ENCODE measurements around the gene RHNO1. TPM values are rescaled to one million over a fixed set of nuclear protein-coding genes. Genes with fewer than 3 reads are reported as not detected.

RHNO1 gene
- total and polyA plus RNA-seq, 2 donors from 2014 or later = 15.9 to 17.2 TPM

DNA sequence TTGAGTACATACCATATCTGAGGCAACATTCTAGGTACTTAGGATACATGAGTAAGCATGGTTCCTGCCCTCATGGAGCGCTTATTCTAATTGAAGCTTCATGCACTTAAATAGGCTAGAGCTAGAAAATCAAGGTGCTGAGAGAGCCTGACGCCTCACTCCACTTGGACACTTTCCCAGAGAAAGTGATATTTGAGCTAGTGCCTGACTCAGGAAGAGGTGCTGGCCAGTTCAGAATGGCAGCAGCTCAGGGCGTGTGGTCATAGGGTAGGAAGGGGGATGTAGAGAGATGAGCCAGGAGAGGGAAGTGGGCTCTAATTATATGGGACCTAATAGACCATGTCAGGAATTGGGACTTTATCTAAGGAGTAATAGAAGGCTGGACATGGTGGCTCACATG, 47.0 kb downstream of the RHNO1 start:
- no peak for FAIRE-seq
- intact Hi-C loops (cut with DNase I) = no loop called here
- TF ChIP-seq, protein P1, sequence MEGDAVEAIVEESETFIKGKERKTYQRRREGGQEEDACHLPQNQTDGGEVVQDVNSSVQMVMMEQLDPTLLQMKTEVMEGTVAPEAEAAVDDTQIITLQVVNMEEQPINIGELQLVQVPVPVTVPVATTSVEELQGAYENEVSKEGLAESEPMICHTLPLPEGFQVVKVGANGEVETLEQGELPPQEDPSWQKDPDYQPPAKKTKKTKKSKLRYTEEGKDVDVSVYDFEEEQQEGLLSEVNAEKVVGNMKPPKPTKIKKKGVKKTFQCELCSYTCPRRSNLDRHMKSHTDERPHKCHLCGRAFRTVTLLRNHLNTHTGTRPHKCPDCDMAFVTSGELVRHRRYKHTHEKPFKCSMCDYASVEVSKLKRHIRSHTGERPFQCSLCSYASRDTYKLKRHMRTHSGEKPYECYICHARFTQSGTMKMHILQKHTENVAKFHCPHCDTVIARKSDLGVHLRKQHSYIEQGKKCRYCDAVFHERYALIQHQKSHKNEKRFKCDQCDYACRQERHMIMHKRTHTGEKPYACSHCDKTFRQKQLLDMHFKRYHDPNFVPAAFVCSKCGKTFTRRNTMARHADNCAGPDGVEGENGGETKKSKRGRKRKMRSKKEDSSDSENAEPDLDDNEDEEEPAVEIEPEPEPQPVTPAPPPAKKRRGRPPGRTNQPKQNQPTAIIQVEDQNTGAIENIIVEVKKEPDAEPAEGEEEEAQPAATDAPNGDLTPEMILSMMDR (IDR thresholded peaks at IDR 0.05; ENCODE audit: borderline replicate concordance, extremely low read depth, insufficient read depth) = no peak
- H3K9ac ChIP-seq (ENCODE audit: low read length in 3 of 3) = no peak overlapping the region
- H3K9me3 ChIP-seq (ENCODE audit: control insufficient read depth in 2 of 3, insufficient read depth in 1 of 3, low read length in 3 of 3) = no peaks in the 10 kb centered on the region
- no peak for DNase-seq
- no peaks in the 10 kb centered on the region for H3K27me3 ChIP-seq (ENCODE audit: control insufficient read depth, insufficient read depth, low read length)
- no peak overlapping the region for H3K4me3 ChIP-seq (ENCODE audit: low read length in 3 of 3)
- H3K36me3 ChIP-seq (ENCODE audit: control insufficient read depth in 2 of 3, insufficient read depth in 3 of 3, low read length in 3 of 3) = peaks cover 8 to 33% (median 21%) of the 10 kb centered on the region in 3 donors
- no peaks in the 10 kb centered on the region for H3K4me1 ChIP-seq (ENCODE audit: control insufficient read depth in 2 of 3, insufficient read depth in 2 of 3, low read depth in 1 of 3, low read length in 3 of 3)
- no peak overlapping the region for H3K27ac ChIP-seq (ENCODE audit: low read depth in 2 of 2, low read length in 2 of 2)

DNA sequence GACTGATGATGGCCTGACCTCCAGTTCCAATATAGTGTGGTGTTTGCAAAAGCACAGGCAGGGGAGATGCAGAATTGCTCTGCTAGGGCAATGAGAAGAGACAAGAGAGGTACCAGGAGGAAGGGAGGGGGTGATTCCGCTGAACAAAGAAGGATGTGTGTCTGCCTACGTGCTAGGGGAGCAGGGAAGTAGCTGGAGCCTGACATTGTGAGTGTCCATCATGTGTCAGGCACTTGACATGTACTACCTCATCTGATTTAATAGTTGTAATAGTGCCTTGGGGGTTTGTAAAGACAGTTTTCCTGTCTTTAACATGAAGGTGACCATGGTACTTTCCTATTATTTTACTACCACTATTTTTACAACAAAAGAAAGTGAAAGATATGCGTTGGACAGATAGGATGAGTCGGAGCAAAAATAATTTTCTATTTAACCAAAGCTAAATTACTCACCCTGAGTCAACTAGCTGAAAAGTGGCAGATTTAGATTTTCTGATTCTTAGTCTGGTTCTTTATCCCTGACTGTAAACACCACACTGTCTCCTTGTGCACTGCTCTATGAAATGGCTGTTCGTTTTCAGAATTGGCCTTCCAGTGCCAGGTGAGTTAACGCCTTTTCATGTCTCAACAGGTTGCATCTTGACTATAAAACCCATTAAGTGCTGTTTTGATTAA, 48.4 kb downstream of the RHNO1 start:
- Histone ChIP-seq H3K9ac (ENCODE audit: low read length in 3 of 3) (no peak overlapping the region), H3K4me3 (ENCODE audit: low read length in 3 of 3) (no peak overlapping the region), H3K36me3 (ENCODE audit: control insufficient read depth in 2 of 3, insufficient read depth in 3 of 3, low read length in 3 of 3) (peaks cover 8 to 33% (median 21%) of the 10 kb centered on the region in 3 donors), H3K27me3 (ENCODE audit: control insufficient read depth, insufficient read depth, low read length) (no peaks in the 10 kb centered on the region), H3K4me1 (ENCODE audit: control insufficient read depth in 2 of 3, insufficient read depth in 2 of 3, low read depth in 1 of 3, low read length in 3 of 3) (no peaks in the 10 kb centered on the region), H3K27ac (ENCODE audit: low read depth in 2 of 2, low read length in 2 of 2) (no peak overlapping the region), H3K9me3 (ENCODE audit: control insufficient read depth in 2 of 3, insufficient read depth in 1 of 3, low read length in 3 of 3) (no peaks in the 10 kb centered on the region)
- intact Hi-C loops (cut with DNase I) = no loop called here
- TF ChIP-seq, protein P1 (IDR thresholded peaks at IDR 0.05; ENCODE audit: borderline replicate concordance, extremely low read depth, insufficient read depth) = no peak
- FAIRE-seq (no peak), DNase-seq (no peak)

DNA sequence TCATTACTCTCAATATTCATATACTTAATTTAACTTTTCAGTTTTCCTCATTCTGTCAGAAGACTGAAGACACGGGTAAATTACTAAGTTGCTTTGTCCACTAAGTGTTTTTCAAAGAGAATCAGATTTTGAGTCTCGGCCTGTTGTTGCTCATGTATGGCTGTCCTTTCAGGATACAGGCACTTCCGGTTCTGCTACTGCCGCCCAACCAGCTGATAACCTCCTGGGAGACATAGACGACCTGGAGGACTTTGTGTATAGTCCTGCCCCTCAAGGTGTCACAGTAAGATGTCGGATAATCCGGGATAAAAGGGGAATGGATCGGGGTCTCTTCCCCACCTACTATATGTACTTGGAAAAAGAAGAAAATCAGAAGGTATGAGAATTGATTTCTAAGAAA, 53.8 kb downstream of the RHNO1 start:
- H3K36me3 ChIP-seq (ENCODE audit: control insufficient read depth in 2 of 3, insufficient read depth in 3 of 3, low read length in 3 of 3) = peaks cover 8 to 45% (median 10%) of the 10 kb centered on the region in 3 donors
- no peak overlapping the region for H3K9ac ChIP-seq (ENCODE audit: low read length in 3 of 3)
- FAIRE-seq = no peak
- TF ChIP-seq, protein P1 (IDR thresholded peaks at IDR 0.05; ENCODE audit: borderline replicate concordance, extremely low read depth, insufficient read depth) = no peak
- H3K4me3 ChIP-seq (ENCODE audit: low read length in 3 of 3) = no peak overlapping the region
- DNase-seq = no peak
- H3K27ac ChIP-seq (ENCODE audit: low read depth in 2 of 2, low read length in 2 of 2) = no peak overlapping the region
- no peaks in the 10 kb centered on the region for H3K9me3 ChIP-seq (ENCODE audit: control insufficient read depth in 2 of 3, insufficient read depth in 1 of 3, low read length in 3 of 3)
- H3K4me1 ChIP-seq (ENCODE audit: control insufficient read depth in 2 of 3, insufficient read depth in 2 of 3, low read depth in 1 of 3, low read length in 3 of 3) = no peaks in the 10 kb centered on the region
- intact Hi-C loops (cut with DNase I) = no loop called here
- no peaks in the 10 kb centered on the region for H3K27me3 ChIP-seq (ENCODE audit: control insufficient read depth, insufficient read depth, low read length)
